D721Med (cell line): ENCODE measurements around the gene NCKAP1.

ENCODE experiments used
- DNase-seq: peaks from one replicate; pipeline ENCODE4 v3.0.0; 2011; ENCODE audit warnings: low spot score; ENCODE audit not compliant: insufficient read length
- FAIRE-seq: peaks from 2 replicates; lab custom pipeline; 2011; peaks lifted over from hg19 to GRCh38; lab: Jason Lieb, UNC
- CTCF ChIP-seq: IDR thresholded peaks from 2 replicates; pipeline ENCODE4 v1.5.1; 2012; ENCODE audit warnings: mild to moderate bottlenecking, control low read depth; ENCODE audit not compliant: insufficient read depth; ENCODE audit errors: missing control alignments

The NCKAP1 gene

GRCh38 chr2:182870227-182870626, 168.0 kb downstream of the NCKAP1 start:
- DNase-seq: no peak
- FAIRE-seq: no peak
- TF ChIP-seq CTCF: peak; percentile 29

- FAIRE-seq (no peak), DNase-seq (no peak)
- no peak for TF ChIP-seq CTCF
Observed at GRCh38 chr2:182868054-182868796, 170.0 kb downstream of the NCKAP1 start.

- FAIRE-seq: no peak
- DNase-seq: no peak
- no peak for TF ChIP-seq CTCF
Observed at GRCh38 chr2:182867426-182868053, 170.7 kb downstream of the NCKAP1 start.

GRCh38 chr2:182866461-182867406, 171.5 kb downstream of the NCKAP1 start, which contains the start of gene FRZB:
FRZB (minus strand) TSS chr2:182866637; CDS start chr2:182866552, 85 bp downstream.
- DNase-seq (no peak), FAIRE-seq (no peak)
- no peak for TF ChIP-seq CTCF

GRCh38 chr2:182866095-182866460, 172.2 kb downstream of the NCKAP1 start:
- FAIRE-seq (no peak), DNase-seq (no peak)
- no peak for TF ChIP-seq CTCF

GRCh38 chr2:182864949-182865570, 173.2 kb downstream of the NCKAP1 start:
- no peak for FAIRE-seq
- no peak for DNase-seq
- TF ChIP-seq CTCF: no peak
